IgD-negative memory B cell (primary cell): ENCODE data around the gene ZNF48. TPM values are rescaled to one million over a fixed set of nuclear protein-coding genes. Genes with fewer than 3 reads are reported as not detected.

Experiments used
- H3K27ac Mint-ChIP-seq, 3 donors: one replicate each; pipeline ENCODE4 v1.8.0; 2020 to 2022; ENCODE audit warnings: mild to moderate bottlenecking in 3 of 3, mixed read lengths in 3 of 3, moderate library complexity in 1 of 3
- H3K27me3 Mint-ChIP-seq: one replicate; pipeline ENCODE4 v1.8.0; 2021; ENCODE audit warnings: mixed read lengths
- H3K36me3 Mint-ChIP-seq: one replicate; pipeline ENCODE4 v1.8.0; 2020; ENCODE audit warnings: mild to moderate bottlenecking, mixed read lengths
- H3K4me1 Mint-ChIP-seq, 3 donors: one replicate each; pipeline ENCODE4 v1.8.0; 2020 to 2022; ENCODE audit warnings: mixed read lengths in 3 of 3, mild to moderate bottlenecking in 1 of 3
- H3K4me3 Mint-ChIP-seq, 4 donors: one replicate each; pipeline ENCODE4 v1.8.0; 2020 to 2022; ENCODE audit warnings: mild to moderate bottlenecking in 4 of 4, mixed read lengths in 4 of 4, moderate library complexity in 3 of 4
- H3K9me3 Mint-ChIP-seq, 3 donors: one replicate each; pipeline ENCODE4 v1.8.0; 2020 to 2021; ENCODE audit warnings: mixed read lengths in 3 of 3, mild to moderate bottlenecking in 1 of 3
- polyA plus RNA-seq: library from polyadenylated mRNA; unstranded; fragments of 300-500 nt; fragmentation: Illumina TruSeq; gene quantifications from one replicate; pipeline ENCODE4 v1.2.3, GENCODE V29; 2021

Gene ZNF48
- polyA plus RNA-seq, 1 donor from 2014 or later: 9.7 TPM

GRCh38 chr16:30355144-30355953 lies 39.9 kb upstream of the ZNF48 start, which contains the start of gene CD2BP2:
Gene CD2BP2 (minus strand): TSS chr16:30355308. CDS start chr16:30354681, 627 bp downstream.
- H3K9me3 Mint-ChIP-seq: no peaks in the 10 kb centered on the region
- H3K4me3 Mint-ChIP-seq: peak within 1 kb of the TSS; percentile 94 to 99 (median 98)
- H3K4me1 Mint-ChIP-seq: peaks cover 22 to 24% (median 23%) of the 10 kb centered on the region in 3 donors
- H3K27me3 Mint-ChIP-seq: no peaks in the 10 kb centered on the region
- H3K27ac Mint-ChIP-seq: peak within 1 kb of the TSS; percentile 92 to 99 (median 97)
- H3K36me3 Mint-ChIP-seq: peaks cover 8% of the 10 kb centered on the region

- no peaks in the 10 kb centered on the region for H3K27me3 Mint-ChIP-seq
- H3K4me1 Mint-ChIP-seq: peaks cover 16 to 18% (median 17%) of the 10 kb centered on the region in 3 donors
- H3K36me3 Mint-ChIP-seq: peaks cover 3% of the 10 kb centered on the region
- no peaks in the 10 kb centered on the region for H3K9me3 Mint-ChIP-seq
- peak overlapping the region; percentile 92 to 99 (median 97) for H3K27ac Mint-ChIP-seq
- H3K4me3 Mint-ChIP-seq: peak overlapping the region; percentile 94 to 99 (median 98)
Observed at GRCh38 chr16:30355954-30356308, 39.3 kb upstream of the ZNF48 start.

GRCh38 chr16:30356401-30357084 lies 38.7 kb upstream of the ZNF48 start:
- peaks cover 12 to 14% (median 13%) of the 10 kb centered on the region in 3 donors for H3K4me1 Mint-ChIP-seq
- H3K27me3 Mint-ChIP-seq: no peaks in the 10 kb centered on the region
- peak overlapping the region; percentile 92 to 99 (median 97) for H3K27ac Mint-ChIP-seq
- H3K4me3 Mint-ChIP-seq: peak overlapping the region; percentile 77 to 99 (median 96)
- no peaks in the 10 kb centered on the region for H3K9me3 Mint-ChIP-seq
- peaks cover 2% of the 10 kb centered on the region for H3K36me3 Mint-ChIP-seq

GRCh38 chr16:30357085-30357714 lies 38.0 kb upstream of the ZNF48 start:
- no peaks in the 10 kb centered on the region for H3K27me3 Mint-ChIP-seq
- peaks cover 11 to 14% (median 12%) of the 10 kb centered on the region in 3 donors for H3K4me1 Mint-ChIP-seq
- peak overlapping the region in 2 of 4 donors; percentile 9 to 98 for H3K4me3 Mint-ChIP-seq
- no peaks in the 10 kb centered on the region for H3K9me3 Mint-ChIP-seq
- H3K27ac Mint-ChIP-seq: peak overlapping the region in 1 of 3 donors; percentile 92
- peaks cover 2% of the 10 kb centered on the region for H3K36me3 Mint-ChIP-seq

GRCh38 chr16:30357715-30358576 lies 37.3 kb upstream of the ZNF48 start:
- Mint-ChIP-seq H3K36me3 (peaks cover 1% of the 10 kb centered on the region), H3K27me3 (no peaks in the 10 kb centered on the region), H3K4me1 (peaks cover 11 to 14% (median 12%) of the 10 kb centered on the region in 3 donors), H3K27ac (no peak overlapping the region), H3K9me3 (no peaks in the 10 kb centered on the region), H3K4me3 (peak overlapping the region in 1 of 4 donors; percentile 9)

- H3K4me3 Mint-ChIP-seq: no peak overlapping the region
- peak overlapping the region in 1 of 3 donors; percentile 63 for H3K27ac Mint-ChIP-seq
Observed at GRCh38 chr16:30358577-30358936, 36.7 kb upstream of the ZNF48 start.

GRCh38 chr16:30358990-30359870 lies 36.0 kb upstream of the ZNF48 start:
- H3K4me3 Mint-ChIP-seq: no peak overlapping the region
- H3K27ac Mint-ChIP-seq: peak overlapping the region in 1 of 3 donors; percentile 63
- peaks cover 9 to 12% (median 11%) of the 10 kb centered on the region in 3 donors for H3K4me1 Mint-ChIP-seq
- H3K36me3 Mint-ChIP-seq: no peaks in the 10 kb centered on the region
- no peaks in the 10 kb centered on the region for H3K9me3 Mint-ChIP-seq
- no peaks in the 10 kb centered on the region for H3K27me3 Mint-ChIP-seq

More at GRCh38 chr16:30358577-30358936, 36.7 kb upstream of the ZNF48 start:
- H3K9me3 Mint-ChIP-seq: no peaks in the 10 kb centered on the region
- H3K36me3 Mint-ChIP-seq: no peaks in the 10 kb centered on the region
- no peaks in the 10 kb centered on the region for H3K27me3 Mint-ChIP-seq
- peaks cover 11 to 13% (median 12%) of the 10 kb centered on the region in 3 donors for H3K4me1 Mint-ChIP-seq

GRCh38 chr16:30359871-30360170 lies 35.4 kb upstream of the ZNF48 start:
- peaks cover 5 to 12% (median 9%) of the 10 kb centered on the region in 3 donors for H3K4me1 Mint-ChIP-seq
- no peaks in the 10 kb centered on the region for H3K9me3 Mint-ChIP-seq
- H3K4me3 Mint-ChIP-seq: peak overlapping the region in 1 of 4 donors; percentile 36
- H3K27ac Mint-ChIP-seq: no peak overlapping the region
- H3K27me3 Mint-ChIP-seq: no peaks in the 10 kb centered on the region
- H3K36me3 Mint-ChIP-seq: no peaks in the 10 kb centered on the region

- Mint-ChIP-seq H3K9me3 (no peaks in the 10 kb centered on the region), H3K4me3 (peak overlapping the region in 1 of 4 donors; percentile 43), H3K27ac (no peak overlapping the region), H3K27me3 (no peaks in the 10 kb centered on the region), H3K4me1 (peaks cover 2 to 7% (median 3%) of the 10 kb centered on the region in 3 donors), H3K36me3 (no peaks in the 10 kb centered on the region)
Observed at GRCh38 chr16:30361180-30361579, 34.0 kb upstream of the ZNF48 start.

GRCh38 chr16:30365200-30365599 lies 30.0 kb upstream of the ZNF48 start:
- Mint-ChIP-seq H3K27ac (peak overlapping the region in 1 of 3 donors; percentile 73), H3K9me3 (no peaks in the 10 kb centered on the region), H3K4me1 (peaks cover 8 to 30% (median 28%) of the 10 kb centered on the region in 3 donors)

GRCh38 chr16:30366511-30366910 lies 28.7 kb upstream of the ZNF48 start:
- Mint-ChIP-seq H3K4me1 (peaks cover 12 to 37% (median 34%) of the 10 kb centered on the region in 3 donors), H3K4me3 (peak overlapping the region in 2 of 4 donors; percentile 84 to 86), H3K27me3 (no peaks in the 10 kb centered on the region), H3K9me3 (no peaks in the 10 kb centered on the region), H3K27ac (peak overlapping the region in 1 of 3 donors; percentile 54), H3K36me3 (peaks cover 1% of the 10 kb centered on the region)

More at GRCh38 chr16:30365200-30365599, 30.0 kb upstream of the ZNF48 start:
- peaks cover 1% of the 10 kb centered on the region for H3K36me3 Mint-ChIP-seq
- H3K27me3 Mint-ChIP-seq: no peaks in the 10 kb centered on the region
- peak overlapping the region in 1 of 4 donors; percentile 5 for H3K4me3 Mint-ChIP-seq

GRCh38 chr16:30367349-30368009 lies 27.7 kb upstream of the ZNF48 start:
- Mint-ChIP-seq H3K27ac (peak overlapping the region; percentile 66 to 87 (median 86)), H3K4me1 (peaks cover 12 to 41% (median 40%) of the 10 kb centered on the region in 3 donors), H3K4me3 (peak overlapping the region; percentile 83 to 95 (median 85)), H3K9me3 (no peaks in the 10 kb centered on the region), H3K36me3 (peaks cover 1% of the 10 kb centered on the region), H3K27me3 (no peaks in the 10 kb centered on the region)
